Vagina (tissue), 2 donors: ENCODE data around the gene GHRL.

Source experiments
- CTCF ChIP-seq, 3 experiments: fragments of 450-650 bp in 2 of 3; fragments of 200-600 bp in 1 of 3; sonication (generic) in 1 of 3; IDR thresholded peaks; one replicate each; pipeline ENCODE4 v1.5.1; 2017 to 2019; ENCODE audit warnings: antibody characterized with exemption in 3 of 3, mild to moderate bottlenecking in 2 of 3, moderate library complexity in 2 of 3
- POLR2AphosphoS5 ChIP-seq, 2 donors: sonication (generic); formaldehyde crosslinking; IDR thresholded peaks; one replicate each; pipeline ENCODE4 v1.9.0; 2017; ENCODE audit warnings: antibody characterized with exemption in 2 of 2, mild to moderate bottlenecking in 2 of 2, low read depth in 1 of 2; ENCODE audit not compliant: insufficient read depth in 1 of 2

- TF ChIP-seq CTCF (IDR thresholded peaks at IDR 0.05) (no peak), POLR2AphosphoS5 (IDR thresholded peaks at IDR 0.05; ENCODE audit: insufficient read depth in 1 of 2, low read depth in 1 of 2) (no peak)
Observed at GRCh38 chr3:10280177-10280529, 12.6 kb downstream of the GHRL start.
